ENCODE results near the gene GRAP.
"Not testable (repeated sequence)": the region's sequence is repeated elsewhere in the genome, so short reads cannot be mapped to it uniquely, and the experiment has no call there.

Gene GRAP

GRCh38 chr17:19046782-19047375 is at the start of gene GRAP:
Gene GRAP (minus strand): TSS chr17:19046957. CDS start chr17:19046926, 31 bp downstream.
- not testable (repeated sequence) for DNase-seq

GRCh38 chr17:19093684-19094438 is 47.1 kb upstream of the GRAP start:
- not testable (repeated sequence) for DNase-seq

- DNase-seq = not testable (repeated sequence)
Measured at GRCh38 chr17:19092737-19093683, 46.3 kb upstream of the GRAP start.

GRCh38 chr17:19090058-19090772 is 43.5 kb upstream of the GRAP start:
- not testable (repeated sequence) for DNase-seq

- not testable (repeated sequence) for DNase-seq
Measured at GRCh38 chr17:19088804-19089685, 42.3 kb upstream of the GRAP start.

- DNase-seq = not testable (repeated sequence)
Measured at GRCh38 chr17:19077386-19077785, 30.6 kb upstream of the GRAP start.

- not testable (repeated sequence) for DNase-seq
Measured at GRCh38 chr17:19076398-19077192, 29.8 kb upstream of the GRAP start.

GRCh38 chr17:19070318-19071168 is 23.8 kb upstream of the GRAP start:
- not testable (repeated sequence) for DNase-seq

- DNase-seq = not testable (repeated sequence)
Measured at GRCh38 chr17:19064378-19064777, 17.6 kb upstream of the GRAP start.

GRCh38 chr17:19063326-19063956 is 16.7 kb upstream of the GRAP start:
- DNase-seq = not testable (repeated sequence)

GRCh38 chr17:19062718-19063325 is 16.1 kb upstream of the GRAP start:
- DNase-seq = not testable (repeated sequence)

GRCh38 chr17:19062009-19062717 is 15.4 kb upstream of the GRAP start:
- DNase-seq = not testable (repeated sequence)

GRCh38 chr17:19055447-19055846 is 8.7 kb upstream of the GRAP start:
- DNase-seq = not testable (repeated sequence)

GRCh38 chr17:19048826-19049225 is 2.1 kb upstream of the GRAP start:
- not testable (repeated sequence) for DNase-seq

GRCh38 chr17:19047510-19047909 is 753 bp upstream of the GRAP start:
- DNase-seq = not testable (repeated sequence)

- not testable (repeated sequence) for DNase-seq
Measured at GRCh38 chr17:19044643-19045042, 2.1 kb downstream of the GRAP start.

- not testable (repeated sequence) for DNase-seq
Measured at GRCh38 chr17:19043032-19043431, 3.7 kb downstream of the GRAP start.

GRCh38 chr17:19042369-19042768 is 4.4 kb downstream of the GRAP start:
- not testable (repeated sequence) for DNase-seq

Data from NCI-H1105 treated with DMSO at 0.1 percent for 48 hours (cell line).